Measurements from ENCODE around the gene HOXB6.

DNA sequence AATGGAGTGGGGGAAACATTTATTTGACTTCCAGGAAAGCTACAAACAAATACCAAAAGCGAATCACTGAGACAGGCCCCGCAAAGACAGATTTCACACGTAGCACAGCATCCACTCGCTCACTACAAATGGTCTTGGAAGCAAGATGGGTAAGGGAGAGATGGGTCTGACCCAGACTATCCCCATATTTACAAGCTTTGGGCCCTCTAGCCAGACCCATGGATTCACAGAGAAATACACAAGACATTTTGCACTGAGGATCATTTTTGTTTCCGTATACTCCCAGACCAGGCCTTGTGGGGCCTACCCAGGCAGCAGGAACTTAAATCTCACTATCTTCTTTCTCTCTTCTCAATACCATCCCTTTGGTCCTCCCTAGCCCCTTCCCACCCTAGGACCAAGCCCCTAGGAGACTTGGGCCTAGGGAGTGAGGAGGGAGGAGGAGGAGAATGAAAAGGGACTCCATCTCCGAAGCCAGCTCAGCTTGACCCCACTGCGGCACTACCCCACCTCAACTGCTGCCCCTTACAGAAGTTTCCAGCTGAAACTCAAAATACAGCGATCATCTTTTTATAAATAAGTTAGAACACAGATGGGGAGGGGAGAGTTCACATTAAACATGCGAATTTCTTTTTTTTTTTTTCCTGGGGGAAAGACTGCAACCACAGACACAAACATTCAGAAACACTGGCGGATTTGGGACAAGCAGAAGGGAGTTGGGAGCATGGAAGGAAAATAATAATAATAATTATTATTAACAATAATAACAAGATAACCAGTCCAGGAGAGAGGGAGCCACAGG is 13.3 kb downstream of the HOXB6 start:
- TF ChIP-seq, protein P1, sequence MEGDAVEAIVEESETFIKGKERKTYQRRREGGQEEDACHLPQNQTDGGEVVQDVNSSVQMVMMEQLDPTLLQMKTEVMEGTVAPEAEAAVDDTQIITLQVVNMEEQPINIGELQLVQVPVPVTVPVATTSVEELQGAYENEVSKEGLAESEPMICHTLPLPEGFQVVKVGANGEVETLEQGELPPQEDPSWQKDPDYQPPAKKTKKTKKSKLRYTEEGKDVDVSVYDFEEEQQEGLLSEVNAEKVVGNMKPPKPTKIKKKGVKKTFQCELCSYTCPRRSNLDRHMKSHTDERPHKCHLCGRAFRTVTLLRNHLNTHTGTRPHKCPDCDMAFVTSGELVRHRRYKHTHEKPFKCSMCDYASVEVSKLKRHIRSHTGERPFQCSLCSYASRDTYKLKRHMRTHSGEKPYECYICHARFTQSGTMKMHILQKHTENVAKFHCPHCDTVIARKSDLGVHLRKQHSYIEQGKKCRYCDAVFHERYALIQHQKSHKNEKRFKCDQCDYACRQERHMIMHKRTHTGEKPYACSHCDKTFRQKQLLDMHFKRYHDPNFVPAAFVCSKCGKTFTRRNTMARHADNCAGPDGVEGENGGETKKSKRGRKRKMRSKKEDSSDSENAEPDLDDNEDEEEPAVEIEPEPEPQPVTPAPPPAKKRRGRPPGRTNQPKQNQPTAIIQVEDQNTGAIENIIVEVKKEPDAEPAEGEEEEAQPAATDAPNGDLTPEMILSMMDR (conservative IDR thresholded peaks at IDR 0.05; ENCODE audit: low read length) = no peak
- TF ChIP-seq EZH2phosphoT487 (IDR thresholded peaks at IDR 0.05; ENCODE audit: borderline replicate concordance) = no peak

Data from Loucy (cell line).